Sigmoid colon (tissue), 4 donors: ENCODE data around the gene NRP1.

Experiments
- EP300 ChIP-seq, 4 donors: sonication (generic); formaldehyde crosslinking; IDR thresholded peaks; one replicate each; pipeline ENCODE4 v1.6.1; 2017; ENCODE audit warnings: antibody characterized with exemption in 4 of 4
- POLR2AphosphoS5 ChIP-seq, 4 donors: sonication (generic); formaldehyde crosslinking; IDR thresholded peaks; one replicate each; pipeline ENCODE4 v1.6.1; 2017; ENCODE audit warnings: antibody characterized with exemption in 4 of 4
- TF ChIP-seq, protein P1 (sequence below), 4 experiments: fragments of 450-650 bp in 3 of 4; fragments of 200-600 bp in 1 of 4; IDR thresholded peaks; one replicate each; pipeline ENCODE4 v1.5.1; 2016 to 2019; ENCODE audit warnings: antibody characterized with exemption in 4 of 4, mild to moderate bottlenecking in 3 of 4, moderate library complexity in 2 of 4

DNA sequence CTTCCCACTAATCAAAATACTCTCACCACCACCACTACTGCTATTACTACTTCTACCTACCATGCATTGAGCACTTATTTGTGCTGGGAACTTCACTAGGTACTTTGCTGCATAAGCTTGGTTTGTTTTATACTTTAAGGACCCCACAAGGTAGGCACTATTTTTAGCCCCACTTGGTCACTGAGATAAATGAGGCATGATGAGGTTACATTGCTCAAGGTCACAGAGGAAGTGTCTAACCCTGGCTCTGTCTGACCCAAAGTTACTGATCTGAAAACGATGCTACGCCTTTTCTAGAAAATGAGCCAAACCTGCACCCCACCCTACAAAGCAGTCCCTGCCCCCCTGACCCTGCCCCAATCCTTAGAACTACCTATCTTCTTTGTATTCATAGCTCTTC is 35.6 kb downstream of the NRP1 start:
- TF ChIP-seq, protein P1, sequence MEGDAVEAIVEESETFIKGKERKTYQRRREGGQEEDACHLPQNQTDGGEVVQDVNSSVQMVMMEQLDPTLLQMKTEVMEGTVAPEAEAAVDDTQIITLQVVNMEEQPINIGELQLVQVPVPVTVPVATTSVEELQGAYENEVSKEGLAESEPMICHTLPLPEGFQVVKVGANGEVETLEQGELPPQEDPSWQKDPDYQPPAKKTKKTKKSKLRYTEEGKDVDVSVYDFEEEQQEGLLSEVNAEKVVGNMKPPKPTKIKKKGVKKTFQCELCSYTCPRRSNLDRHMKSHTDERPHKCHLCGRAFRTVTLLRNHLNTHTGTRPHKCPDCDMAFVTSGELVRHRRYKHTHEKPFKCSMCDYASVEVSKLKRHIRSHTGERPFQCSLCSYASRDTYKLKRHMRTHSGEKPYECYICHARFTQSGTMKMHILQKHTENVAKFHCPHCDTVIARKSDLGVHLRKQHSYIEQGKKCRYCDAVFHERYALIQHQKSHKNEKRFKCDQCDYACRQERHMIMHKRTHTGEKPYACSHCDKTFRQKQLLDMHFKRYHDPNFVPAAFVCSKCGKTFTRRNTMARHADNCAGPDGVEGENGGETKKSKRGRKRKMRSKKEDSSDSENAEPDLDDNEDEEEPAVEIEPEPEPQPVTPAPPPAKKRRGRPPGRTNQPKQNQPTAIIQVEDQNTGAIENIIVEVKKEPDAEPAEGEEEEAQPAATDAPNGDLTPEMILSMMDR (IDR thresholded peaks at IDR 0.05): no peak
- TF ChIP-seq POLR2AphosphoS5 (IDR thresholded peaks at IDR 0.05): no peak
- TF ChIP-seq EP300 (IDR thresholded peaks at IDR 0.05): no peak
